ENCODE results near the gene EPHB2.

EPHB2 gene

GRCh38 chr1:22722901-22723550, 12.4 kb downstream of the EPHB2 start:
- DNase-seq (ENCODE audit: low read depth), result no peak

DNA sequence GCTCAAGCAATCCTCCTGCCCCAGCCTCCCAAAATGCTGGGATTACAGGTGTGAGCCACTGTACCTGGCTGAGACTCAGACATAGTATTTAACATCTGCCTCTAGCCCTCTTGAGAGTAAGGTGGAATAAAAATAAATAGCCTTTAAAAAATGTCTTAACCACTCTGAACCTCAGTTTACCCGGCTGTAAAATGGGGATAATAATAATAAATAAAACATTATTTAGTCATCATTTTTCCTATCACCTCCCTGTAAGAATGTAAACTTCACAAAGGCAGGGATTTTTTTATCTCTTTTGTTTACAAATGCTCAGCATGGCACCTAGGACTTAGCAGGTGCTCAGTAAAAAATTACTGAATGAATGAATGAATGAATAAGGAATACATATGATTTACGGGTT, 17.2 kb downstream of the EPHB2 start:
- DNase-seq (ENCODE audit: low read depth), result no peak

DNA sequence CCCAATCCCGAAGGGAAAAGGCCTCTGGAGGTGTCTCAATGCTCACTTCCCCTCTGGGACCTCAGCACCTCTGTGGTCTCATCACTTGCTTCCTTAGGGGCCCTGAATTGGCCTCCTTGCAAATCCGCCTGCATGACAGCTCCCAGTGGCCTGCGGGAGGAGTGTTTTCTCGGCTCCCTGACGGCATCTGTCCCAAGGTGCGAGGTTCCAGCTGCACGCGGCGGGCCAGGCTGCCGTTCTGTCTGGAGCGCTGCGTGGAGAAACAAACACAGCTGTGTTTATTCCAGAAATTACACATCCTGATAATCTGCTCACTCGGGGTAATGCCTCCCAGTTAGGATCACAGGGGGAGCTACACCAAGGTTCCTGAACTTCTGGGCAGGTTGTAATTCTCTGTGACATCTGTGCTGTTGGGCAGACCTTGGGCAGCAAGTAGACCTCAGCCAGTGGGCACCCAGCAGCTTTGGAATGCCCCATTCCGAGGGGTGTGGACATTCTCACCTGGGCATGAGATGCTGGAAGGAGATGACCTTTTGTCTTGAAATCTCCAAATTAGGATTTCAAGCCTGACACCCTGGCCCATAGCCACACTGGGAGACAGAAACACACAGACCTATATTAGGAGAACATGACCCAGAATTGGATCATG, 18.2 kb downstream of the EPHB2 start:
- no peak for DNase-seq (ENCODE audit: low read depth)

DNA sequence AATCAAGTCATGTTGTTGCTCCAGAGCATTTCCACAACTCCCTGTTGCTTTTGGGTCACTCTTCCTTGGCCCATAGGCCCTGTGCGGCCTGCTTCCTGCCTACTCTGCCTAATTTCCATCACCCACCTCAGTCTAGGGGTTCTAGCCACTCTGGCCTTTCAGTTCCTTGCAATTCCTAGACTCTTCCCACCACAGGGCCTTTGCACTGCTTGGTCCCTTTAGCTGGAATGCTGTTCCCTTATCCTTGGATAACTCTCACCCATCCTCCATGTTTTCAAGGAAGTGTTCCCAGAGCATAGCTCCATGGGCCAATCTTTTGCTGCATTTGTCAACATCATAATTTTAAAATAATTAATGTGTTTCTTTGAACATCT, 18.7 kb downstream of the EPHB2 start:
- no peak for DNase-seq (ENCODE audit: low read depth)

- no peak for DNase-seq (ENCODE audit: low read depth)
Observed at GRCh38 chr1:22729912-22730311, 19.3 kb downstream of the EPHB2 start.

DNA sequence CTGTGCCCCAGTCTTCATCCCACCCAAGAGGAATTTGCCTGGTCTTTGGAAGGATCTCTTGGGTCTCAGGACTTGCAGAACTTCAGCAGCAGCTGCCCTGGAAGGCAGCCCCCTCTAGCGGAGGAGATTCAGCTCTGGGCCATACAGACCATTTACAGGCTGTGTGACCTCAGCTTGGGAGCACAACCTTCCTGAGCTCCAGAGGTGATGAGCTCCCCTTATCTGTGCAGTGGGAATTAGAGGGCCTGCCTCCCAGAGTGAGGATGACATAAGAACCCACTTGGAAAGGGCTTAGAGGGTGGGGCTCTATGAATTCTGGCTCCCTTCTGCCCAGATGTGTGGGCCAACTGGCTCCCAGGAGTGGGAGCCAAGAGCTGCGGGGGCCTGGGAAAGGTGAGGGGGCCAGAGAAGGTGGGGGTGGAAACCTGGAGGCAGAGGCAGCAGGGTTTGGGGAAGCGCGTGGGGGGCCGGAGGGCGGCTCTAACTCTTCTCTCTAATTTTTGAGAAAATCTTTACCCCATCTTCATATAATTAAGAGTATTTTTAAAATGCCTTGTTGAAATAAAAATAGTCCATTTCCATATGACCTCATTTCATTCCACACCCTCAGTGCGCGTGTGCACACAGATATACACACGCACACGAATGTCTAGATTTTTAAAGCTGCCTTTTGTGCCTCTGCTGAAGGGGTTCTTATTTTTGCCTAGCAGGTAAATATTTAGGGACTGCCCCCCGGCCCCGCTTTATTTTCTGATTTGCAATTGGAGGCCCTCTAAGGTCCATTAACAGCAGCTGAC, 21.5 kb downstream of the EPHB2 start:
- no peak for DNase-seq (ENCODE audit: low read depth)

DNA sequence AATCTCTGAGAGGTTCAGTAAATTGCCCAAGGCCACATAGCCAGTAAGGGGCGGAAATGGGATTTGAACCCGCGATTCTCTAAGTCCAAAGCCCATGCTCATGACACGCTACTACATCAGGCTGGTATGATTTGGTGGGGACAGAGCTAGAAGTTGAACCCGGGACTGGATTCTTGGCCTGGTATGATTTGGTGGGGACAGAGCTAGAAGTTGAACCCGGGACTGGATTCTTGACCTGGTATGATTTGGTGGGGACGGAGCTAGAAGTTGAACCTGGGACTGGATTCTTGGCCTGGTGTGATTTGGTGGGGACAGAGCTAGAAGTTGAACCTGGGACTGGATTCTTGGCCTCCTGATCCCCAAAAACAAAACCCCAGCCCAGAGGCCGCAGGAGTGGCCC, 23.0 kb downstream of the EPHB2 start:
- no peak for DNase-seq (ENCODE audit: low read depth)

GRCh38 chr1:22736501-22737080, 26.0 kb downstream of the EPHB2 start:
- no peak for DNase-seq (ENCODE audit: low read depth)

DNA sequence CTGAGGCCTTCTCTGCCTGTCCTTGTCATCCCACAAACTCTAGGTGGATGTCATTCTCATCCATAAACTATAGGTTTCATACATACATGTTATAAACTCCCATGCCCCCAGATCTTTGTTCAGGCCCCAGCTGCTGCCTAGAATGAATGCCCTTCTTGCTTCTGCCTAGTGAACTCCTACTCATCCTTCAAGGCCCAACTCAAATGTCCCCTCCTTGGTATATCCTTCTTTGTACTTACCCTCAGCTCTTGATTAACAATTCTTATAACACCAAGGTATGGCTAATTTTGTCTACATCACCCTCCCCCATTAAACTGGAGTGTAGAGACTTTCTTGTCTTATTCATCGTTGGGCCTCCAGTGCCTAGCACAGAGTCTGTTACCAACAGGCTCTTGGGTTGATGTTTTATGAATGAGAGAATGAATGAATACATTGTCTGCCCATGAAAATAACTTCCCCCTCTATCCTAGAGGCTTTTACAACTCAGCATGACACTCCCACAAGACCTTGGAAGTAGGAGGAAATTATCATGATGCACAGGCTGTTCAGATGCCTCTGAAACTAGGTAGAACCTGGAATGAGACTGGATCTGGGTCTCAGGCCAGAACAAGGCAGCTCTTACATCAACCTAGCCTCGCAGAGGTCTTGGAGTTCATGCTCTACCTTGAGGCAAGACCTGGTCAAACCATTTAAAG, 26.9 kb downstream of the EPHB2 start:
- no peak for DNase-seq (ENCODE audit: low read depth)

GRCh38 chr1:22738069-22738435, 27.4 kb downstream of the EPHB2 start:
- DNase-seq (ENCODE audit: low read depth), result no peak

DNA sequence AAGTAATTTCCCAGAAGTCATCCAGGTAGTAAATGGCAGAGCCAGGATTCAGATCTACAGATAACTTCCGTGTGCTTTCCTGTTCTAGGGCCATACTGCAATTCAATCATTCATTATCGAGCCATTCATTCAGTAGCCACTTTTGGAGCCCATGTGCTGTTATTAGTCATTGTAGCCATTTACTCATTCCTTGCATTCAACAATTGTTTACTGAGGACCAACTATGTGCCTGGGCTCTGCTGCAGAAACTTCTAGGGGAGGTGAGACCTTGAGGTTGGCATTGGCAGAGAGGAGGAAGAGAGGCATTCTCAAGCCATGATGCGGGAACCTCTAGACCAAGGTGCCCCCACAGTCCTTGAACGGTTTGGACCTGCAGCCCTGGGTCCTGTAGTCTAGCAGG, 27.9 kb downstream of the EPHB2 start:
- DNase-seq (ENCODE audit: low read depth), result no peak

DNA sequence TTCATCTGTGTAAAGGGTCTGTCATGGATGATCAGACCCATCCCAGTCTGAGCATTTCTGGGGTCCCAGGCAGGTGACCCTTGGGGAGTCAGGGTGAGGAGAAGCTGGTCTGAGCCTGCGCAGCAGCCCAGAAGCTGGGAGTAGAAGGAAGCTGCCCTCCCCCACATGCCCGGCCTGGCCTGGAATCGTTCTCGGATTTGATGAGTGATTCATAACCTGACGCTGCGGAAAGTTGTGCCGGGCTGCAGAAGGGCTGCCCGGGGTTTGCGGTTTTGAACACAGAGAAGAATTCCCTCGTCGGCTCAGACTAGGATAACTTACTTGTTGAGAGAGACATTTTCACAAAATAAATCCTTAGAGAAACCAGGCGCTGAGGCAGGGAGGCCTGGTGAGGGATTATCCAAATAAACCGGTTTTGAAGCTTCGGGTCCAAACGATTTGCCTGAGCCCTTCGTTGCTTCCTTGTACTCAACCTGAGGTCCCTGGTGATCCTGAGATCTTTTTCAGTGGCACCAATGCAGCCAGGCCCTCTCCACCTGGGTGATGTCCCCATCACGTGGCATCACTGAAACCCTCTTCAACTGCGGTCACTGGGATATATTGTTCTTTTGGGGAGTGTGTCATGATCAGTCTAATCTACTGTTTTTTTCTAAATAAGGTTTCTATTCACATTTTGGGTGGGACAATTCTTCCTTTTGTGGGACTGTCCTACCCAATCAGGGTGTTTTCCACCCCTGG, 29.2 kb downstream of the EPHB2 start:
- no peak for DNase-seq (ENCODE audit: low read depth)

- DNase-seq (ENCODE audit: low read depth), result no peak
Observed at GRCh38 chr1:22741118-22741517, 30.5 kb downstream of the EPHB2 start.

- no peak for DNase-seq (ENCODE audit: low read depth)
Observed at GRCh38 chr1:22745669-22746585, 35.3 kb downstream of the EPHB2 start.

DNA sequence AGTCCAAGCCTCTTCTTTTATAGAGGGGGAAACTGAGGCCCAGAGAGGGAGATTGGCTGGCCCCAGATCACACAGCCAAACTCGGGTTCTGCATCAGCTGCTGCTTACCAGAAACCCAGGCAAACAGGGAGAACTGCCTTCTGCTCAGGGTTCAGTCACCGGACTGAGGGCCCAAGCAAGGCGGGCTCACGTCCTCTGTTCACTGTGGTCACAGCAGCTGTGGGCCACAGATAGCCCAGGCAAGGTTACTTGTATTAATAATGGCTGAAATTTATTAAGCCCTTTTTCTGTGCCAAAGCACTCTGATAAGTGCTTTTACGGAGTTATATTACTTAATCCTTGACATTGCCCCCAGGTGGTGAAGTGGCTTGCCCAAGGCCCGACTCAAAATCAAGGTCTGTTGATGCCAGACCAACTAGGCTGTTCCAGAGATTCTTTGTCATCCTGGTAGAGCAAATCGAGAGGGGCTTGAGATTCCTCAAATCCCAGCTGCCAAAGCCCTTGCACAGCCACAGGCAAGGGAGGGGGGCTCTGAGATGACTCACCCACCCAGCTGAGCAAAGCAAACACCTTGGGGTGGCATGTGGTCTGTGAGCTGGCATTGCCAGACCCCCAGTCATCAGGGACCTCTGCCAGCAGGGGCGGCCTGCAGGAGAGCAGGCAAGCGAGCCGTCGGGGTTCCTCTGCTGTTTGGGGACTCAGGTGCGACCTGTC, 36.5 kb downstream of the EPHB2 start:
- DNase-seq (ENCODE audit: low read depth), result no peak

DNA sequence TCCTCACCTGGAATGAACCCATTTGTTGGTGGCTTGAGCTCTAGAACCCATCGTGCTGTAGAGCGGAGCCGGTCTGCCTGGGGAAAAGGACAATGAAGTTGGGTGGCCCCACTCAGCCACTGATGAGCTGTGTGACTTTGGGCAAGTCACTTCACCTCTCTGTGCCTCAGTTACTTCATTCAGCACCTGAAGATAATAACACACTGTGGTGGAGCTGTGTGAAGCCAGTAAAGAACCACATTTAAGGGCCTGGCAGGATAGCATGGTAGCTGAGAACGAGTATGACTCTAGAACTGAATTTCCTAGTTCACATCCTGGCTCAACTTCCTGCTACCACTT, 37.1 kb downstream of the EPHB2 start:
- DNase-seq (ENCODE audit: low read depth), result no peak

GRCh38 chr1:22749503-22749902, 38.9 kb downstream of the EPHB2 start:
- no peak for DNase-seq (ENCODE audit: low read depth)

DNA sequence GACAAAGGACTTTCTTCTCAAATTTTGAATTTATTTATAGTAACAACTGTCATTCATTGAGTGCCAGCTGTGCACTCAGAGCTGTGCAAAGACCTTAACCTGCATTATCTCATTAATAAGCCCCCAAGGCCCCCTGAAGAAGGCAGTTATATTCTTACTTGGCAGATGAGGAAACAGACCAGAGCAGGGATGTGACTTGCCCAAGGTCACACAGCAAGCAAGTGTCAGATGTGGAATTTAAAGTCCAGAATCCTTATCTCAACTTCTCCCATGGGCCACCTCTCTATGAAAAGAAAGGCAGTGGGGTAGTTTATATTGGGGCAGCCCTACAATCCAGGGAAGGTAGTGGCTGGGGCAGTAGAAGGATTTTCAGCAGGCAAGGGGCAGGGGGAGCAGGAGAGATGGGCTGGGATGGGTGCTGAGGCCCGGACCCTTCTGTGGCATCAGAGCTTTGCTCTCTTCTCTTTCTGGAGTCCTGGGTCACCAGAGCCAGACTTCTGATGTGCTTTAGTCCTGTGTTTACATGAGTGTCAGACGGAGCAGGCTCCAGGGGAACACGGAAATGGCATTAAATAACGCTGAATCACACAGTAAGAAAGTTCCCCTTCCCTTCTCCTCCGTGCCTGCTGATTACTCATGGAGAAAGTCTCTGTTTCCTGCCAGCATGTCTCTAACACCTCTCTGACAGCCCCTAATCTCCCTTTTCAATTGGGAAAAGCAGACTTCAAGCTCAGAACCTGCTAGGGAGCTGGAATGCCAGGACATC, 39.5 kb downstream of the EPHB2 start:
- DNase-seq (ENCODE audit: low read depth), result no peak

GRCh38 chr1:22750685-22751051, 40.0 kb downstream of the EPHB2 start:
- DNase-seq (ENCODE audit: low read depth), result no peak
